AG04449 (cell line): ENCODE results near the gene SEC16B.

ENCODE experiments used
- CTCF ChIA-PET: fragments of 350-600 bp; formaldehyde crosslinking; extraction: SDS; loops from one replicate; lab custom pipeline; 2021; ENCODE audit warnings: antibody characterized with exemption; lab: Yijun Ruan, JAX
- POLR2A ChIA-PET: fragments of 400-600, 350-600 bp; formaldehyde crosslinking; extraction: SDS; loops from one replicate; lab custom pipeline; 2020; ENCODE audit warnings: antibody characterized with exemption, inconsistent platforms; lab: Yijun Ruan, JAX
- DNase-seq: peaks from one replicate; pipeline ENCODE4 v3.0.0-alpha.2; 2010; ENCODE audit warnings: low read depth, low spot score
- H3K4me3 ChIP-seq: 2 replicates; pipeline ENCODE4 v1.5.1; 2011; ENCODE audit warnings: low read depth, mild to moderate bottlenecking, control low read depth, low read length
- TF ChIP-seq, protein P1 (sequence below): IDR thresholded peaks from one replicate; pipeline ENCODE4 v1.5.1; 2011; ENCODE audit warnings: mild to moderate bottlenecking, moderate library complexity, low read length, control low read depth, inconsistent platforms; ENCODE audit not compliant: insufficient read depth; ENCODE audit errors: missing control alignments

Gene SEC16B

GRCh38 chr1:177964336-177964735 lies 5.5 kb downstream of the SEC16B start:
- TF ChIP-seq, protein P1, sequence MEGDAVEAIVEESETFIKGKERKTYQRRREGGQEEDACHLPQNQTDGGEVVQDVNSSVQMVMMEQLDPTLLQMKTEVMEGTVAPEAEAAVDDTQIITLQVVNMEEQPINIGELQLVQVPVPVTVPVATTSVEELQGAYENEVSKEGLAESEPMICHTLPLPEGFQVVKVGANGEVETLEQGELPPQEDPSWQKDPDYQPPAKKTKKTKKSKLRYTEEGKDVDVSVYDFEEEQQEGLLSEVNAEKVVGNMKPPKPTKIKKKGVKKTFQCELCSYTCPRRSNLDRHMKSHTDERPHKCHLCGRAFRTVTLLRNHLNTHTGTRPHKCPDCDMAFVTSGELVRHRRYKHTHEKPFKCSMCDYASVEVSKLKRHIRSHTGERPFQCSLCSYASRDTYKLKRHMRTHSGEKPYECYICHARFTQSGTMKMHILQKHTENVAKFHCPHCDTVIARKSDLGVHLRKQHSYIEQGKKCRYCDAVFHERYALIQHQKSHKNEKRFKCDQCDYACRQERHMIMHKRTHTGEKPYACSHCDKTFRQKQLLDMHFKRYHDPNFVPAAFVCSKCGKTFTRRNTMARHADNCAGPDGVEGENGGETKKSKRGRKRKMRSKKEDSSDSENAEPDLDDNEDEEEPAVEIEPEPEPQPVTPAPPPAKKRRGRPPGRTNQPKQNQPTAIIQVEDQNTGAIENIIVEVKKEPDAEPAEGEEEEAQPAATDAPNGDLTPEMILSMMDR: no peak
- ChIA-PET CTCF (interaction anchor here (0.8 to 0.9 kb wide), 2 partner anchors 16 to 318 kb away, joined by 3 to 4 read pairs; no protein-coding TSS in a partner anchor), POLR2A (no interaction called here)
- DNase-seq: no peak
- H3K4me3 ChIP-seq: no peak overlapping the region

DNA sequence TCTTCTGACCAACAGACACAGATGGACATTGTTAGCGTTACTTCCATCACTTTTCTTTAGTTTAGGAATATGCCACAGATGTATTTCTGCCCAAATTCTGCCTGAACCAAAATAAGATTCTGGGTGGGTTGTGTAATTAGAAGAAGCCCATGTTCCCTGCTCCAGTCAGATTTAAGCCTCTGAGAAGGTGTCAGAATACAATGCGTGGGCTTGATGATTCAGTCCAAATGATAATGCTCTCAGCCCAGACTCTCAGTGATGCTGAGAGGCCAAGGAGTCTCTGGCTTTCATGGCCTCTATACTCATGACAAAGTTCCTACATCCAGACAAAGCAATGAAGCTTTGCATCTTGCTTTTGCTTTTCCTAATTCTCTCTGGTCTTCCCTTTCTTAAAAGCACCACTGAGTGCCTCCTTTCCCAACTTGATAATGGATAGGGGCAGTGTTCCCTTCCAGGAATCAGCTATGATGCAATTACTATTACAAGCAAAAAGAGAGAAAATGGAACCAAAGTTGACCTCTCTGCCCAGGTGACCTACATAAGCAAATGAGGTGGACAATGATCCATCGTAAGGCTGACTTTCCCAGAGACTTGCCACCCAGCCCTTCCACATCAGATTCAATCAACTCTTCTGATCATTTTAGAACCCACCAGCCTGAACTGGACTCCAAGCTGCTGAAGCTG lies 8.8 kb downstream of the SEC16B start:
- POLR2A ChIA-PET: no interaction called here

GRCh38 chr1:177959811-177960515 lies 9.9 kb downstream of the SEC16B start:
- CTCF ChIA-PET: interaction anchor here (0.6 to 4.4 kb wide), 5 partner anchors 12 to 417 kb away, joined by 3 to 23 read pairs (median 5); no protein-coding TSS in a partner anchor
- H3K4me3 ChIP-seq: no peak overlapping the region
- TF ChIP-seq, protein P1: peak; percentile 43
- POLR2A ChIA-PET: no interaction called here
- no peak for DNase-seq

More for the DNA sequence above, 8.8 kb downstream of the SEC16B start:
- CTCF ChIA-PET: interaction anchor here (0.6 to 4.4 kb wide), 11 partner anchors 10 to 338 kb away, joined by 3 to 23 read pairs (median 4); no protein-coding TSS in a partner anchor
- no peak for DNase-seq
- TF ChIP-seq, protein P1: no peak
- no peak overlapping the region for H3K4me3 ChIP-seq

DNA sequence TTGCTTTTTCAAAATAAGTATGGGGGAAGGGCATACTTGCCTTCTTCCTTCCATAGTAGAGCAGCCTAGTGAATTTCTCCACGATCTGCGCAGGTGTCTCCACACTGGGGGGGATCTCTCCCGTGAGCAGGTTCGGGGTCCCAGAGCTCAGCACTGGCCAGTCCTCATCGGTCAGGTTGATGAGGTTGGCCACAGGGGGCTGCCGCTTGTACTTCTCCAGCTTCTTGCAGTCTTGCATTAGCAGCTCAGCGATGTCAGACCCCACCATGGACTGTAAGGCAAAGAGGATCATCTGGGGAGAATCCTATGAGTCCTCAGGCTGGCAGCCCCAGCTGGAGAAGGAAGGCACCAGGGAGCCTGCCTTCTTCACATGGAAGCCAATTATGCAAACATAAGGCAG lies 11.8 kb downstream of the SEC16B start:
- POLR2A ChIA-PET: no interaction called here
- H3K4me3 ChIP-seq: no peak overlapping the region
- CTCF ChIA-PET: interaction anchor here (1.4 to 1.7 kb wide), 3 partner anchors 11 to 324 kb away, joined by 3 to 11 read pairs (median 6); no protein-coding TSS in a partner anchor
- TF ChIP-seq, protein P1: no peak
- DNase-seq: no peak

GRCh38 chr1:177954076-177954475 lies 15.8 kb downstream of the SEC16B start:
- CTCF ChIA-PET: interaction anchor here (1.0 to 2.5 kb wide), 5 partner anchors 8 to 1058 kb away, joined by 3 to 15 read pairs (median 4); no protein-coding TSS in a partner anchor

More at GRCh38 chr1:177954076-177954475, 15.8 kb downstream of the SEC16B start:
- POLR2A ChIA-PET: no interaction called here
- TF ChIP-seq, protein P1: no peak
- no peak overlapping the region for H3K4me3 ChIP-seq
- DNase-seq: no peak
